Choroid plexus epithelial cell (primary cell): Measurements from ENCODE around the gene TRABD.

Source experiments
- DNase-seq: peaks from one replicate; pipeline ENCODE4 v3.0.0-alpha.2; 2010; ENCODE audit warnings: low read depth
- H3K4me3 ChIP-seq: 2 replicates; pipeline ENCODE4 v1.5.1; 2011; ENCODE audit warnings: low read depth, mild to moderate bottlenecking, control low read depth, low read length, moderate library complexity
- TF ChIP-seq, protein P1 (sequence below): conservative IDR thresholded peaks from 2 replicates; pipeline ENCODE4 v1.5.1; 2011; ENCODE audit warnings: low read depth, mild to moderate bottlenecking, control low read depth, inconsistent platforms, low read length, moderate library complexity

The TRABD gene

DNA sequence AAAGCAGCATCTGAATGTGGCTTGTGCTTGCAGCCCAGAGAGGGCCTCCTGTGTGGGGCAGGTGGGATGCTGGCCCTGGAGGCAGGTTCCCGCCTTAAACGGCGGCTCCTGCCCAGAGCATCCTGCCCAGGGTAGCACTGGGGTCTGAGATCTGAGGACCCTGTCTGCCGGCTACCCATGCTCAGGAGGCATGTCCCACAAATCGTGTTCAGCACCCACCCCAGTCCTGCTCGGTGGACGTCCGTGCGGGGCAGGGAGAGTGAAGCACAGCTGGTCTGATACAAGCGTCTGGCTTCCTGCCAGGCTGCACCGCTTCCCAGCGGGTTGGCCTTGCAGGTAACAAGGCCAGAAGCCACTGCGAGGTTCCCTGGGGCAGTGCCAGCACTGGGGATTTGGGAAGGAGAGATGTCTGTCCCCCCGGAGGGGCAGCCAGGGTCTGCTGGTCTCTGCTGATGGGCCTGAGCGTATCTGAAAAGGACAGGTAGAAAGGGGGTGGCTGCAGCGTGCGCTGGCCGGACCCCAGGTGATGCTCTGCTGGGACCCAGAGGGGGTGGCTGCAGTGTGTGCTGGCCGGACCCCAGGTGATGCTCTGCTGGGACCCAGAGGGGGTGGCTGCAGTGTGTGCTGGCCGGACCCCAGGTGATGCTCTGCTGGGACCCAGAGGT is 3.6 kb downstream of the TRABD start:
- DNase-seq: no peak
- TF ChIP-seq, protein P1, sequence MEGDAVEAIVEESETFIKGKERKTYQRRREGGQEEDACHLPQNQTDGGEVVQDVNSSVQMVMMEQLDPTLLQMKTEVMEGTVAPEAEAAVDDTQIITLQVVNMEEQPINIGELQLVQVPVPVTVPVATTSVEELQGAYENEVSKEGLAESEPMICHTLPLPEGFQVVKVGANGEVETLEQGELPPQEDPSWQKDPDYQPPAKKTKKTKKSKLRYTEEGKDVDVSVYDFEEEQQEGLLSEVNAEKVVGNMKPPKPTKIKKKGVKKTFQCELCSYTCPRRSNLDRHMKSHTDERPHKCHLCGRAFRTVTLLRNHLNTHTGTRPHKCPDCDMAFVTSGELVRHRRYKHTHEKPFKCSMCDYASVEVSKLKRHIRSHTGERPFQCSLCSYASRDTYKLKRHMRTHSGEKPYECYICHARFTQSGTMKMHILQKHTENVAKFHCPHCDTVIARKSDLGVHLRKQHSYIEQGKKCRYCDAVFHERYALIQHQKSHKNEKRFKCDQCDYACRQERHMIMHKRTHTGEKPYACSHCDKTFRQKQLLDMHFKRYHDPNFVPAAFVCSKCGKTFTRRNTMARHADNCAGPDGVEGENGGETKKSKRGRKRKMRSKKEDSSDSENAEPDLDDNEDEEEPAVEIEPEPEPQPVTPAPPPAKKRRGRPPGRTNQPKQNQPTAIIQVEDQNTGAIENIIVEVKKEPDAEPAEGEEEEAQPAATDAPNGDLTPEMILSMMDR: no peak
- no peak overlapping the region for H3K4me3 ChIP-seq

DNA sequence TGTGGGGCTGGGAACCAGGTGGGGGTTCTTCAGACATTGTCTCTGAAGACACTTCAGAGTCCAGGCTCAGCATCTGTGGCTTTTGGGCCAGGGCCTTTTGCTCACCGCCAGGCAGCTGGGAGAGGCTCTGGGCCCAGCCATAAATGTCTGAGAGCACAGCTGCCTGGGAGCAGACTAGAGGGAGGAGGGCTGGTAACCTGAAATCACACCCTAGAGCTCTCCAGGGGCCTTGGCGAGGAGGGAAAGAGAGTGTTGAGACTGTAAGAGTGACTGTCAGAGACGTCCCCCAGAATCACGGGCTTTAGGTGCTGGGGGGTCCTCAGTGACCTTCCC is 4.1 kb downstream of the TRABD start:
- DNase-seq: peak; percentile 41
- TF ChIP-seq, protein P1: no peak
- H3K4me3 ChIP-seq: peak overlapping the region; percentile 57

DNA sequence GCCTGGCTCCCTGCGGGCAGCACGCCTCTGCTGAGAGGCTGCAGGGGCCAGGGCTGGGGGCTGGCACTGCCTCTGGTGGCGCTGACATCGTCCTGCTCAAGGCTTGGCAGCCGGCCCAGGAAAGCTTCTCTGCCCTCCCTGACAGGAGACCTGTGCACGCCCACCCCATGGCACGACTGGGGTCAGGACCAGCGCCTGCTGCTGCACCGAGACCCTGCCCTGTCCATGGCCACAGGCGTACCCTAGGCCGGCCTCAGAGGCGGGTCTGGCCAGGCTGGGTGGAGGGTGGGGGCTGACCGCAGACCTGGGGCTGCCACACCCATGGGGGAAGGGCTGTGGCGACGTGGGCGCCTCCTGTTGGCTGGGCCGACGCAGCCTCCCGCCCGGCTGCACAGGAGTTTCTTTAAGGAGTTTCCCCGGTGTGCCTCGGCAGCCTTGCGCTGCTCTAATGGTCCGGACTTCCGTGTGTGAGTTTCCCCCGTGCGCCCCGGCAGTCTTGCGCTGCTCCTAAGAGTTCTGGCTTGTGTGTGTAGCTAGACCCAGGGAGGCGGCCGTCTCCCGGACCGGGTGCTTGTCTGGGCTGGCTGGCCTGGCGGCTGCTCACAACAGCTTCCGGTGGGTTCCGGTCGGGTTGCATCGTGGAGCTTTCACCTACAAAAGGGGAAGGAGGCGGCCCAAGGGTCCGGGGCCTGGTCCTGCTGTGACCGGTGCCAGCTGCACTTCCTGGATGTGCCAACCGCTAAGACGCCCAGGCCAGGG is 4.6 kb downstream of the TRABD start:
- DNase-seq: peak; percentile 67
- peak overlapping the region; percentile 57 for H3K4me3 ChIP-seq
- TF ChIP-seq, protein P1: peak; percentile 51

DNA sequence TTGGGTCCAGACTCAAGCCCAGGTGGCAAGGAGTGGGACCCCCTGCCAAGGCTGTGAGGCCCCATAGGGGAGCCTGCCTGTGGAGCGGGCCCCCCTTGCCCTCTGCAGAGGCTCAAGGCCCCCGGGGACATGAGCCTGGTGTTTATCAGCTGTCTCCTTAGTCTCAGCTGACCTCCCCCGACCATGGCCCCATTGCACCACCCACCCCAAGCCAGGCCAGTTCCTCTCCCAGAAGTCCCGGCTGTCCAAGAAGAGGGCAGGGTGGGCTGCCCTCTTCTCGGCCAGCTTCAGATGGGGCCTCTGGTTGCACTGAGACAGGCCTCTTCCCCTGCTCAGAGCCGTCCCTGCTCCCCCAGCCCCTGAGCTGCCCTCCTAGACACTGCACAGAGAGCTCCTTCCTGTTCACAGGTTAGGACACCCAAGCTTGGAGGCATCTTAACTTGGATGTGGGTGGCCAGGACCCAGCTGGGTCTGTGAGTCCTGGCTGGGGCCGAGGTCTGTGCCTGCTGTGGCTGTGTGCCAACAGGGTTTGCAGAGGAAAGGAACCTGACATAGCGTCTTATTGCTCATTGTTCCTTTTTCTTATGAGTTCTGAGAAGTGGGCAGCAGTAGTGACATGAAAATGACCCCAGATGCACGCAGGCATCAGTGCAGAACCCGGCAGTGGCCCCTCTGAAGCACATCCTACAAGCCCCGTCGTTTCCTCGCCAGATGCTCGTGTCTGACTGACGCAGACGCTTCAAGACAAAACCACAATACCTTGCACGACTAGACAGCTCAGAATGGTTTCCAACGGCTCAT is 5.4 kb downstream of the TRABD start:
- H3K4me3 ChIP-seq: peak overlapping the region; percentile 57
- TF ChIP-seq, protein P1: no peak
- DNase-seq: no peak

DNA sequence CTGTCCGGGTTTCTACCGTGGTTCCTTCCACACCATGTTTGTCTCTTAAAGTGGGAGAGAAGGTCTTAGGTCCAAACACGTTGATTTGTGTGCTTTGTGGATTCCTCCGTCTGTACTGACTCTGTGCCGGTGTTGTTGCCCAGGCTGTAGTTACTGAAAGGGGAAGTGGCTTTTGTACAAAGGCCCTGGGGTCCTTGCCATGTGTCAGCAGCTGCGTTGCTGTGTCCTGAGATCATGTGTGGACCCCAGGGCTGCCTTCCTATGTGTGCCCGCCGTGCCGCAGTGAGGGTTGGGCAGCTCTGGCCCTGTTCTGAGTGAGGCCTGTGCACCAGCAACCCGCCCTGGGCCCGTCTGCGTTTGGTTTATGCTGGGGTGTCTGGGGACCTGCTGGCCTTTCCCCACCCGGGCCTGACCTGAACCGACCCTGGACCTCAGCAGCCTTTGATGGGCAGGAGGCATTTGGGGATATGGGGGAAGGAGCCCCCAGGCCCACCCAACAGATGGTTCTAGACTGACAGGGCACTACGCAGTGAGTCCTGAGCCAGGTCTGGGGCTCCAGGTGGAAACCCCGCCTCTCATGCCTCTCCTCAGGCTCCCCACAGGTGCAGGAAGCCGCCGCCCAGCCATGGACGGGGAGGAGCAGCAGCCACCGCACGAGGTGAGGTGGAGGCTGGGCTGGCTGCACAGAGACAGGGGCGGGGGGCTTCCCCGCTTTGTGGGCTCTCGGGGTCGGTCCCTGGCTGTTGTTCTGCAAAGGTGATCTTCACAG is 6.9 kb downstream of the TRABD start:
- H3K4me3 ChIP-seq: no peak overlapping the region
- TF ChIP-seq, protein P1: no peak
- no peak for DNase-seq

DNA sequence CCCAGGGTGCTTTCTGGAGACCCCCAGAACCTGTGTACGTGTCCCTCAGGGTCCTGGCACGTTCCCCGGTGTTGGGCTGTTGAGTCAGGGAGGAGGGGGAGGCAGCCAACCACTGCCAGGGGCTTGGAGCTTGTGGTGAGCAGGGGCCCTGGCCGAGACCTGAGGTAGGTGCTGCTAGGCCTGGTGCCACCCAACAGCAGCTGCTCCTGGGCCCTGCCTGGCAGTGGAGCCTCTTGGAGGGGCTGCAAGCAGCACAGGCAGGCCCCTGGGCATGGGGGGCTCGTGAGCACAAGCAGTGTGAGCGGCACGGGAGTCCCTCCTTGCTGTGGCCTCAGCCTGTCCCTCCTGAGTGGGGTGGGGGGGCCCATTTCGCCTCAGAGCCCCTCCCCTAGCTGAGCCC is 7.9 kb downstream of the TRABD start:
- no peak for DNase-seq
- H3K4me3 ChIP-seq: no peak overlapping the region

More for the DNA sequence above, 7.9 kb downstream of the TRABD start:
- TF ChIP-seq, protein P1: no peak
